Testis (tissue), 3 donors: ENCODE results near the gene ANKRD33B. TPM values are rescaled to one million over a fixed set of nuclear protein-coding genes. Genes with fewer than 3 reads are reported as not detected.
A peak's percentile ranks its signal among the peaks of the same experiment; 100 is the strongest.

ENCODE experiments used
- DNase-seq: peaks from one replicate; pipeline ENCODE4 v3.0.0-alpha.2; 2019
- H3K27ac ChIP-seq, 2 donors: fragments of 200-600 bp; sonication (generic); one replicate each; pipeline ENCODE4 v1.5.1; 2019
- H3K27me3 ChIP-seq: fragments of 200-600 bp; sonication (generic); one replicate; pipeline ENCODE4 v1.5.1; 2019
- H3K36me3 ChIP-seq: fragments of 200-600 bp; sonication (generic); one replicate; pipeline ENCODE4 v1.5.1; 2017; ENCODE audit warnings: low read depth; ENCODE audit errors: missing control alignments
- H3K4me1 ChIP-seq: fragments of 200-600 bp; sonication (generic); one replicate; pipeline ENCODE4 v1.5.1; 2019
- H3K4me3 ChIP-seq, 2 donors: fragments of 200-600 bp; sonication (generic); one replicate each; pipeline ENCODE4 v1.5.1; 2017 to 2019
- H3K9me3 ChIP-seq: fragments of 200-600 bp; sonication (generic); one replicate; pipeline ENCODE4 v1.5.1; 2017
- POLR2A ChIP-seq: fragments of 450-650 bp; IDR thresholded peaks from one replicate; pipeline ENCODE4 v1.6.1; 2017; ENCODE audit warnings: antibody characterized with exemption, mild to moderate bottlenecking, moderate library complexity
- WGBS, 2 donors: methylation state at CpG; one replicate each; pipeline ENCODE4 v1.1.5; 2018; 5-methylcytosine and 5-hydroxymethylcytosine counted together
- intact Hi-C: fragments of 100-400 bp; cut with DNase I; formaldehyde crosslinking; loops from one replicate; pipeline ENCODE4 v1.15.1; 2023; ENCODE audit warnings: low total_unique reads
- polyA plus RNA-seq: library from polyadenylated mRNA; stranded (reverse); fragments of 350-450 nt; fragmentation: Illumina TruSeq; extraction: RNeasy Lipid Tissue Mini Kit (QIAGEN cat#74804); gene quantifications from one replicate; pipeline ENCODE4 v1.2.3, GENCODE V29; 2014; ENCODE audit warnings: low read depth, low replicate concordance; ENCODE audit not compliant: insufficient read depth
- total RNA-seq, 2 donors: library from RNA; depleted of rRNA; stranded (reverse); fragments of >200 nt; gene quantifications; one replicate each; pipeline ENCODE4 v1.2.3, GENCODE V29; 2016
- TF ChIP-seq, protein P1 (sequence below), 3 experiments: fragments of 450-650 bp in 2 of 3; fragments of 200-600 bp in 1 of 3; sonication (generic) in 1 of 3; IDR thresholded peaks; one replicate each; pipeline ENCODE4 v1.5.1; 2016 to 2019; ENCODE audit warnings: antibody characterized with exemption in 3 of 3, mild to moderate bottlenecking in 2 of 3, moderate library complexity in 1 of 3

Gene ANKRD33B
- total and polyA plus RNA-seq, 3 donors from 2014 or later: 3.7 to 5.8 (median 5.6) TPM

- 84 to 92% methylated on average over 8 of the region's 8 CpGs for whole genome bisulfite sequencing, 2 donors
- Histone ChIP-seq H3K36me3 (no peaks in the 10 kb centered on the region), H3K4me1 (no peaks in the 10 kb centered on the region), H3K27me3 (no peaks in the 10 kb centered on the region), H3K9me3 (no peaks in the 10 kb centered on the region), H3K4me3 (no peak overlapping the region), H3K27ac (no peak overlapping the region)
- DNase-seq: no peak
- no peak for TF ChIP-seq POLR2A
- TF ChIP-seq, protein P1, sequence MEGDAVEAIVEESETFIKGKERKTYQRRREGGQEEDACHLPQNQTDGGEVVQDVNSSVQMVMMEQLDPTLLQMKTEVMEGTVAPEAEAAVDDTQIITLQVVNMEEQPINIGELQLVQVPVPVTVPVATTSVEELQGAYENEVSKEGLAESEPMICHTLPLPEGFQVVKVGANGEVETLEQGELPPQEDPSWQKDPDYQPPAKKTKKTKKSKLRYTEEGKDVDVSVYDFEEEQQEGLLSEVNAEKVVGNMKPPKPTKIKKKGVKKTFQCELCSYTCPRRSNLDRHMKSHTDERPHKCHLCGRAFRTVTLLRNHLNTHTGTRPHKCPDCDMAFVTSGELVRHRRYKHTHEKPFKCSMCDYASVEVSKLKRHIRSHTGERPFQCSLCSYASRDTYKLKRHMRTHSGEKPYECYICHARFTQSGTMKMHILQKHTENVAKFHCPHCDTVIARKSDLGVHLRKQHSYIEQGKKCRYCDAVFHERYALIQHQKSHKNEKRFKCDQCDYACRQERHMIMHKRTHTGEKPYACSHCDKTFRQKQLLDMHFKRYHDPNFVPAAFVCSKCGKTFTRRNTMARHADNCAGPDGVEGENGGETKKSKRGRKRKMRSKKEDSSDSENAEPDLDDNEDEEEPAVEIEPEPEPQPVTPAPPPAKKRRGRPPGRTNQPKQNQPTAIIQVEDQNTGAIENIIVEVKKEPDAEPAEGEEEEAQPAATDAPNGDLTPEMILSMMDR (IDR thresholded peaks at IDR 0.05): no peak
- intact Hi-C loops: no loop called here
Observed at GRCh38 chr5:10699987-10700386, 136.1 kb downstream of the ANKRD33B start.

DNA sequence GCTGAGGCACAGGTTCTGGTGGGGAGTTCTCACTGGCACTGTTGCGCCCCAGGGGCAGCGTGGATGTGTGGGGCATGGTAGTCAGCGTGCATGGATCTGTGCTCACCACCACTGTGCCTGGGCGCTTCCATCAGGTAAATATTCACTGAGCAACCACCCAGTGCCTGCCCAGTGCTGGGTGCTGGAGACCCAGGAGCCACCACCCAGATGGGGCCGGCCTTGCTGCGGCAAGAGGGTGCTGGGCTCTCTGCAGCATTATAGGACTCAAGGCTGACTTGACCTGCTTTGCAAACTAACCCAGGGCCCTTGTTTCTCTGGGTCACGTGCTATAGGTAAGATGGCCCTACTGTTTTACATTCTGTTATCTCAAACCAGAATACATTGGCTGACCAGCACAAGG is 136.6 kb downstream of the ANKRD33B start:
- WGBS, 2 donors: 90 to 96% methylated on average over 7 of the region's 7 CpGs
- Histone ChIP-seq H3K4me3 (no peak overlapping the region), H3K9me3 (no peaks in the 10 kb centered on the region), H3K27me3 (no peaks in the 10 kb centered on the region), H3K4me1 (no peaks in the 10 kb centered on the region), H3K36me3 (no peaks in the 10 kb centered on the region), H3K27ac (no peak overlapping the region)
- TF ChIP-seq, protein P1 (IDR thresholded peaks at IDR 0.05): no peak
- no peak for TF ChIP-seq POLR2A
- intact Hi-C loops: no loop called here
- no peak for DNase-seq

DNA sequence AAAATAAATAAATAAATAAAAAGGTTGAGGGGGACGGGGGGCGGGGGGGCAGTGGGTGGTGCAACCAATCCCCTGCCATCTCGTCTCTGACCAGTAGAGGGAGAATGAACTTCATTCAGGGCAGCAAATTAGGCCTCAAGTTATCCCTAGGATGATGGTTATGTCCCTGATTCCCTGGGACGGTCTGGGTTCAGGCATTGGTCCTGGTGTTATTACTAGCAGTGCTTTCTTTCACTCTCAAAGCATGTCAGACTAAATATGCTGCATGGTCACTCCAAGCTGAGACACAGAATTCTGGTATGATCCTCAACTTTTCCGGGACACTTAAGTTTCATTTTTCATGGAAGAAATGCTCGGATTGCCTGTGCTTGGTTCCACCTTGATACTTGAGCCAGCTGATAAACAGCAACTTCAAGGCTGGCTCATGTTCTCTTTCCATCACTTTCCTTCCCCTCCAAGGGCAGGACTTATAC is 137.7 kb downstream of the ANKRD33B start:
- Histone ChIP-seq H3K4me1 (no peaks in the 10 kb centered on the region), H3K27me3 (no peaks in the 10 kb centered on the region), H3K9me3 (no peaks in the 10 kb centered on the region), H3K27ac (no peak overlapping the region), H3K36me3 (no peaks in the 10 kb centered on the region), H3K4me3 (no peak overlapping the region)
- DNase-seq: peak; percentile 58
- intact Hi-C loops: no loop called here
- no peak for TF ChIP-seq POLR2A
- TF ChIP-seq, protein P1 (IDR thresholded peaks at IDR 0.05): peak in 2 of 3 experiments; percentile 25 to 69
- 61 to 74% methylated on average over 6 of the region's 6 CpGs for WGBS, 2 donors

DNA sequence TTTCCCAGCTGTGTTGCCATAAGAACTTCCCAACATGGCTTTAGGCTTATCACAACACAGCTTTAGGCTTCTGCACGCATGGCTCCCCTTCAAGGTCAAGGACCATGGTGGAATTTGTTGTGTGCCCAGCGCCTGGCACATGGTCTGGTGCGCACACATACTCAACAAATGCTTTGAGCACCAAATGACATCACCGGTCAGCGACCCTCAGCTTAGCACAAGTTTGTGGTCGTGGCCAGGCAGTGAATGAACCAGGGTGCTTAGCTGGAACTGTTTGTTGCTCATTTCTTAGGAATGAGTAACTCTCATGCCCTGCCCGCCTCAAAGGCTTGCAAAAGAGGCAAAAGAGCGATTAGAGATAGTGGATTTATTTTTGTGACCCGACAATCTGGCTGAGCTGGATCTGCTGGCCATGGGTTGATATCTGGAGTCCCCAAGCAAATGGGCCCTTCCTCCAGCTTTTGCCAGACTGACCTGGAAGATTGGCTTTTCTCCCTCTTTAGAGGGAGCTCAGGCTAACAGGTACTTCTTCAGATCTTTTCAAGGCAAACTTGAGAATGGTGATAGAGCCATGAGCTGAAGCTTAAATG is 138.3 kb downstream of the ANKRD33B start:
- intact Hi-C loops: no loop called here
- DNase-seq: no peak
- Histone ChIP-seq H3K4me1 (no peaks in the 10 kb centered on the region), H3K27me3 (no peaks in the 10 kb centered on the region), H3K36me3 (no peaks in the 10 kb centered on the region), H3K27ac (no peak overlapping the region), H3K9me3 (no peaks in the 10 kb centered on the region), H3K4me3 (no peak overlapping the region)
- TF ChIP-seq, protein P1 (IDR thresholded peaks at IDR 0.05): no peak
- TF ChIP-seq POLR2A: no peak
- 90 to 96% methylated on average over 7 to 9 of the region's 9 CpGs for WGBS, 2 donors

- TF ChIP-seq, protein P1 (IDR thresholded peaks at IDR 0.05): no peak
- TF ChIP-seq POLR2A: no peak
- Histone ChIP-seq H3K9me3 (no peaks in the 10 kb centered on the region), H3K4me3 (no peak overlapping the region), H3K36me3 (no peaks in the 10 kb centered on the region), H3K27ac (no peak overlapping the region), H3K27me3 (no peaks in the 10 kb centered on the region), H3K4me1 (no peaks in the 10 kb centered on the region)
- intact Hi-C loops: no loop called here
- DNase-seq: no peak
- 77 to 80% methylated on average over 7 of the region's 7 CpGs for WGBS, 2 donors
Observed at GRCh38 chr5:10702911-10703491, 139.1 kb downstream of the ANKRD33B start.
